NCI-H69 (cell line): ENCODE data around the gene PPIH.
"Not testable (repeated sequence)": the region's sequence is repeated elsewhere in the genome, so short reads cannot be mapped to it uniquely, and the experiment has no call there.

Source experiments
- DNase-seq: peaks from one replicate; lab custom pipeline; 2025; lab: John Stamatoyannopoulos, UW

The PPIH gene

DNA sequence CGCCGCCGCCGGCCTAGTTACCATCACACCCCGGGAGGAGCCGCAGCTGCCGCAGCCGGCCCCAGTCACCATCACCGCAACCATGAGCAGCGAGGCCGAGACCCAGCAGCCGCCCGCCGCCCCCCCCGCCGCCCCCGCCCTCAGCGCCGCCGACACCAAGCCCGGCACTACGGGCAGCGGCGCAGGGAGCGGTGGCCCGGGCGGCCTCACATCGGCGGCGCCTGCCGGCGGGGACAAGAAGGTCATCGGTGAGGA is 24.2 kb downstream of the PPIH start:
- not testable (repeated sequence) for DNase-seq

DNA sequence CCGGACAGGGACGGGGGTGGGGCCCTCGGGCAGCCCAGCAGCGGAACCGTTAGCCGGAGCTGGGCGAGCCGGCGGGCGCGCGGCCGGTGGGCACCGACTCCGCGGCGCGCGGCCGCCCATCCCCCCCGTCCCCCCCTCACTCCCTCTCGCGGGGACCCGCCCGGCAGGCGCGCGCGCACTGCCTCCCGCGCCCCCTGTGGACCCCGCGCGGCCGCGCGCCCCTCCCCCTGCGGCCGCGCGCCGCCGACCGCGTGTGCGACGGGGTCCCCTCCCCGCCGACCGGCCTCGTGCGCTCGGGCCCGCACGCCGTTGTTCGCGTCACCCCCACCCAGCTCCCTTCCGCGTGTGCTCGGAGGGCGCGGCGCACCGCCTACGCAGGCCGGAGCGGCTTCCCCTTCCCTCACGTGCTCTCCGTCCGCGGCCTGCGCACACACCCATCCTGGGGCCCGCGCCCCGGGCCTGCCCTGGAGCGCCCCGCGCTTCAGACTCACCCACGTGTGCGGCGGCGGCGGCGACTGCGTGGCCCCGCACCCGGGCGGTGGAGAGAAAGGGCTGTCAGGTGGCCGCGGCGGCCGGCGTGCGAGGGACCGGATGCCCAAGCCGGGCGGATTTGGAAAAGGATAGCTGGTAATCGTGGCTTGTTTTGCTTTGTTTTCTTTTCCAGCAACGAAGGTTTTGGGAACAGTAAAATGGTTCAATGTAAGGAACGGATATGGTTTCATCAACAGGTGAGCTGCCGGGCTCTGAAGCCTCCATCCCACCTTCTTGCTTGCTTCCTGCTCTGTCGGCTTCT is 24.7 kb downstream of the PPIH start:
- DNase-seq, result peak; percentile 85

DNA sequence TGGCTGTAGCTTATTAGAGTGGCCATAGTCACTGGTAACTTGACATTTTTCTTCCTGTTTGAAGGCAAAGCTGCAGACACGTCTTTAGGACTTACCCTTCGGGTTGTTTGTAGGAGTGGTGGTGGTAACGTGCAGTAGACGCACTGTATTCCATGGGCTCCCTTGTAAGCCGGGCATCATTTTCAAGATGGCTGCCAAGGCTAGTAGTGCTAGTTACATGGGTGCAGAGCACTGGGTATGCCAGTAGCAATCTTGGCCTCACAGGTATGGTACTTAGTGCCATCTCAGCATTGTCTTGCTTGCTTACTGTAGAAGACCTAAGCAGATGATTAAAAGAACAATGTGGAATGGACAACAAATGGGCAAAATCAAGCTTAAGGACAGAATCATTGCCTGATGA is 25.9 kb downstream of the PPIH start:
- peak; percentile 31 for DNase-seq

DNA sequence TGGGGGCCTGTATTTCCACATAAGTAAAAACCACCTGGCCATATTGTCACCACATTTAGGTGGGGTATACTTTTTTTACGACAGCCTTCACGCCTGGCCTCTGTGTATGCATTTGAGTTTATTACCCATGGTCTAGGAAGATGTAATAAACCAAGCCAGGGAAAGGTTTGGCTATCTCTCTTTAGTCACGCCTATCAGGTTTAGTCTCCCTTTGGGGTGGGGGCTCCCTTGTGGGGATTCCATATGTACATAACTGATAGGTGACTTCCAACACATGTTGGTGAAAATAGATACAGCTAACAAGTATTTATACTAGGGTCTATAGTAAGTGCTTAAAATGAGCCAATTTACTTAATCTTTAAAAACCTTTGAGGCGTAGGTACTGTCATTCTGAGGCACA is 28.2 kb downstream of the PPIH start:
- DNase-seq, result no peak

DNA sequence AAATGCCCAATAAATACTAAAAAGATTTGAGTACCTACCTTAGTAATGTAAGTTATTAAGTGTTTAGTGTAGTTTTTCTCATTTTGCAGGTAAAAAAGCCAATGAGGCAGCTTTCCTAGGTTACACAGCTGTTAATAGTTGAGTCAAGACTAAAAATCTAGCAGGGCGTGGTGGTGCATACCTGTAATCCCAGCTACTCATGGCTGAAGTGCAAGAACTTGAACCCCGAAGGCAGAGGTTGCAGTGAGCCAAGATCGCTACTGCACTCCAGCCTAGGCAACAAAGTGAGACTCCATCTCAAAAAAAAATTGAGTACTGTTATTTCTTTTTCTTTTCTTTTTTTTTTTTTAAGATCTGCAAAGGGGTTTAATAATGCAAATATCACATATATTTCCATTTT is 31.7 kb downstream of the PPIH start:
- DNase-seq, result no peak

DNA sequence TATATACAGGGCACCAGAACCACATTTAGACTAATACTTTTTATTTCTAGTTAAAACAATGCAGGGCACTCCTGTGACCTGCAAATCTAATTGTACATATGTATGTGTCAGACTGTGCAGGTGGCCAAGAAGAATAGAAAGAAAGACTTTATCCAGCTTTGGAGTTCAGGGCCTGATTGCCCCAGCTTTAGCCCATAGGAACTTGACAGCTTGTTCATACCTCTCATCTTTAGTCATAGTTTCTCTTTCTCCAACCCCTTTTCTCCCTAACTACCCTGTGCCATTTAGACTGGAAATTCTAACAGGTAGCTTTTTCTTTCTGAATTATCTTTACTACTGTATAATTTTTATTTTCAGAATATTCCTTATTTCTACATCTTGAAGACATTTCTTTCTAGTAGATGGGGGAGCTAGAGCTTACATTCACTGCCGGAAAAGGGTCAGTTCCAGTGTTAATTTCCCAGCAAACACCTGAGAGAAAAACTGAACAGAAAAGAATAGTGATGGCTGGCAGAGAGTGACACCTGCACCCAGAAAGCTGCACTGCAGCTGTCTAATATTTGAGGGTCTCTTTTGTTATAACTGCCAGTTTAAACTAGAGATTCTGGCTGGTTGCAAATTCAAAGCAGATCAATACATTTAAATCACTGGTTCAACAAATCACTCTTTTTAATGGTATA is 32.4 kb downstream of the PPIH start:
- DNase-seq, result no peak

DNA sequence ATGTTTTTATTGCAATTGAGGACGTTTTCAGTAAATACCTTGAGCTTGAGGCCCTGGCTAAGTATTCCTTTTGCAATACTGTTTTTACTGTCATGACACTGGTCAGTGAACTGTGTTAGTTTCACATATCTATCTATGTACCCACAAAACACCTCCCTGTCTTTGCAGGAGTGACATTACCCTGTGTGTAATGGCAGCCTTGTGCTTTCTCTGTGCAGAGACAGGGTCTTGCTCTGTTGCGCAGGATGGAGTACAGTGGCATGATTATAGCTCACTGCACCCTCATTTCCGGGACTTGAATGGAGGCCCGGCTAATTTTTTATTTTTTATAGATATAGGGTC is 32.9 kb downstream of the PPIH start:
- DNase-seq, result no peak

DNA sequence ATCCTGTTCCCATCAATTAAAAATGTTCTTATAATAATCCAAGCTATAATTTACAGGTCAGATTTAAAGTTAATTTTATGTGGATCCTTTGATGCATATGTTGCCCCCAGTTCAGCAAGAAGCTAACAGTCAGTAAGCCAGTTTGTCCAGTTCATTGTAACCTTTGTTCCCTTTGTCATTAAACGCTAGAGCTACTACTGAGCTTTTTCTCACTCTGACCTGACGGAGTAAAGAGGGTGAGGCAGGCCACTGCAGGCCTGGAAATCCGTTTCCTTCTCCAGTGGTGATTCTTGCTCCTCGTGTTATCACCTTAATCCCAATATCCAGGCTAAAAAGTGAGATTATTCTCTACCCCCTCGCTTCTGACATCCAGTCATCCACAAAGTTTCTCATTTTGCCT is 34.2 kb downstream of the PPIH start:
- DNase-seq, result no peak

DNA sequence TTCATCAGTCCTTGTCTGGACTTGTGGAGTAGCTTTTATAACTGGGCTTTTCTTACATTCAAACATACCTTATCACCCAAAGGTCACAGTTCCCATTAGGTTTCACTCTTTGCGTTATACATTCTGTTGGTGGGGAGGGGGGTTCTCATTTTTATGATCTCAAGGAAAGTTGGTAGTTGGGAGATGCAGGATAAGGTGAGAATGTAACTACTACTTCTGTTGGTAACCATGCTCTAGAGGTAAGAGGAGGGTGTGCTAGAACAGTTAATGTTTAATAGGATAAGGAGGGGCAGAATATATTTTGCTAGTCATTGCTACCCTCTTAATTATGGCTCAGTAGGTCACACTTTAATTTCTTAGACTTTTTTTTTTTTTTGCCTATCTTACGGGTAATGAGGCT is 34.7 kb downstream of the PPIH start:
- DNase-seq, result no peak

DNA sequence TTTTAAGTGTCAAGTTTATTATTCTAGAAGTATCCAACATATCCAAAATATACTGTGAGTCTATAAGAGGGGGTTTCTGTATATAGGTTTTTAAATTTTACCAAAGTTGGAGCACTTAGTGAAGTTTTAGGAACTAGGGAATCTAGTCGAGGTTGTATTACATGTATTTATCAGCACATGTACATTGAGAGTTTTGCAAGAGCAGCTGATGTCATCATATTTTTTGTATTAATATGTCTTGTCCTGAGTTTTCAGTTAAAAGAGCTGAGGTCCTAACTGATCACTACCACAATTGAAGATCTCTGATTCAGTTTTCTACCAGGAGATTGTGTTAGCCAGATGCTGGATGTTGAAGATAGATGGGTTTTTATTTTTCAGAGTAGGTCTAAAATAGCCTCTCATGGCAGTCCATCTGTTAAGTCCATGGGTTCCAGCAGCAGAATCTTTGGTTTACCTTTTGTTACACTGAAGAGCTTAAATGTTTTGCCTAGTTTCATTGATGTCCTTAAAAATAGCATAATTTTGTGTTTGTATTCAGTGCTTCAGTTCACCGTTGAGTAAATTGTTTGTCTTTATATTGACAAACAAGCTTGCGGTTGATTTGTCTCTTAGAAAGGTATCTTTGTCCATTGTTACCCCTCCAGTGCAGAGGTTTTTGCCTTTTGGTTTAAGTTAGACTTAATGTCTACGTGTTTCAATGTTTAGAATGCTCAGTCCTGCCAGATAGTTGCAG is 40.0 kb downstream of the PPIH start:
- DNase-seq, result no peak

DNA sequence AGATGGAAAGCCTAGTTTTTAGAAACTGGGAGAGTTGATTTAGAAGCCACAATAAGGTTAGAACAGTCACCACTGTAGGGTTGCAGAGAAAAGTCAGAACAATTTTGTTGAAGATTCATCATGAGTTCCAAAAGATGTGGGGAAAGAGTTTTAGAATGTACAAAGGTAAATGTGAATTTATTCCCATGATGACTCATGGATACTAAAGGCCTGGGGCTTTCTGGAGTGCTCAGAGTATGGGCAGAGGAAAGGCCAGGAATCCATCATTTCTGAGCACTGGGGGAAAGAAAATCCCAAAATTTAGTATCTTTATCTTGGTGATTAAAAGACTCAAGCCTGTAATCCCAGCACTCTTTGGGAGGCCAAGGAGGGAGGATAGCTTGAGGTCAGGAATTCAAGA is 41.8 kb downstream of the PPIH start:
- DNase-seq, result no peak

DNA sequence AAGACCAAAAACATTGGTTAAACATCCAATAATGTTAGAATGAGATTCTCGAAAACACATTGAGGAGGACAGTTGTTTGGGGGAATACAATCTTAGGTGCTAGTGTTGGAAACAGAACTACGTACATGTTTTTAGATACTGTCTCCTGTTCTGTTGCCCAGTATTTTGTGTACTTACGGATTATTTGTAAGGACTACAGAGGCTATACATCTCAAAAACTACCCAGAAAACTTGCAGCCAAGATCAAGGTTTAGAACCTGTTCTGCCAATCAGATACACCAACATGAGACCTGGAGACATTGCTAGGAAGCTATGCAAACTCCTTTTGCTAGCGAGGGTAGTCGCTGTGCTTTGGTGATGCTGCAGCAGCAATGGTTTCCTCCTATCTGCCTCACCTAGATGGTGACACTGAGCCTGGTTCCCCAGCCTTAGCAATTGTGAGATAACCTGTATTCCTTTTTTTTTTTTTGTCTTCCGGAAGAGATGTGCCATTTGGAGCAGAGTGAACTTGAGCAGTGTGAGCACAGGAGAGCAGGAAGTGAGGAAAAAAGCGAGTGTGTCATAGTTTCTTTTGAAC is 45.8 kb downstream of the PPIH start:
- no peak for DNase-seq

DNA sequence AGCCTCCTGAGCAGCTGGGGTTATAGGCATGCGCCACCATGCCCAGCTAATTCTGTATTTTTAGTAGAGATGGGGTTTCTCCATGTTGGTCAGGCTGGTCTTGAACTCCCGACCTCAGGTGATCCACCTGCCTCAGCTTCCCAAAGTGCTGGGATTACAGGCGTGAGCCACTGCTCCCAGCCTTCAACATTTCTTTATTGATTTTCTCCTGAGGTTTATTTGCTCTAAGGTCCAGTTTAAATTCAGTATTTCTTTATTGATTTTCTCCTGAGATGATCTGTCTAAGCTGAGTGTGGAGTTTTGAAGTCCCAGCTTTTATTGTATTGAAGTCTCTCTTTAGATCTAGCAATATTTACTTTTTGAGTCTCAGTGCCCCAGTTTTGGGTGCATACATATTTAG is 54.6 kb downstream of the PPIH start:
- DNase-seq, result not testable (repeated sequence)

DNA sequence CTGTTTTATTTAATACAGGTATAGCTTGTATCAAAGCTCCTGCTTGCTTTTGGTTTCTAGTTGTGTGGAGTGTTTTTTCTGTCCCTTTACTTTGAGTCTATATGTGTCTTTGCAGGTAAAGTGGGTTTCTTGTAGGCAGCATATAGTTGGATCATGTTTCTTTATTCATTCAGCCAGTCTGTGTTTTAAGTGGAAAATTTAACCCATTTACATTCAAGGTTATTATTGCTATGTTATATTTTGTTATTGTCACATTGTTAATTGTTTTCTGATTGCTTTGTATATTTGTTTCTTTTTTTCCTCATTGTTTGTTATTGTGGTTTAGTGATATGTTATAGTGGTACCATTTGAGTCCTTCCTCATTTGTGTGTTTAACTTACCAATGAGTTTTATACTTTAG is 55.1 kb downstream of the PPIH start:
- no peak for DNase-seq

DNA sequence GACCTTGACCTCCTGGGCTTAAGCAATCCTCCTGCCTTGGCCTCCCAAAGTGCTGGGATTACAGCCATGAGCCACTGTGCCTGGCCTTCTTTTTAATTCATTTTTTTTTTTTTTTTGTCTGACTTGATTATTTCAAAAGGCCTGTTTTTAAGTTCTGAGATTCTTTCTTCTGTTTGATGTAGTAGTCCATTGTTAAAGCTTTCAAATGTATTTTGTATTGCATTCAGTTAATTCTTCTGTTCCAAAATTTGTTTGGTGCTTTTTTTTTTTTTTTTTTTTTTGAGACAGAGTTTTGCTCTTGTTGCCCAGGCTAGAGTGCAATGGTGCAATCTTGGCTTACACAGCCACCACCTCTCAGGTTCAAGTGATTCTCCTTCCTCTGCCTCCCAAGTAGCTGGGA is 56.2 kb downstream of the PPIH start:
- DNase-seq, result not testable (repeated sequence)

DNA sequence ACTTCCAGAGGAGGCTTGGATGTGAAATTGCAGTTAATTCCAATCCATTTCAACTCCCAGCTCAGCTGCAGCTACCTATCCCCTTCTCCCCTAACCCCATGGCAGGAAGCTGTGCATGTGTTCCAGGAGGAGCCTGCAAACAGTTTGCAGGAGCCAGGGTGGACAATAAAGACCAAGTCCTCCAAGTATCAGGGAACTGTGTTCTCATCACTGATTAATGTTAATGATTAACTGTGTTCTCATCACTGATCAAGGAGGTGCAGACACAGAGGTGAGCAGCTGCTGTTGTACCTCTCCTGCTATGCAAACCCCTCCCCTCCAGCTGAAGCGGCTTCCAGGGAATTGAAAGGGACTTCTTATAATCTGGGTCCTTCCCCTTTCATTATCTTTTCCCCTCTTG is 62.6 kb downstream of the PPIH start:
- DNase-seq, result no peak

DNA sequence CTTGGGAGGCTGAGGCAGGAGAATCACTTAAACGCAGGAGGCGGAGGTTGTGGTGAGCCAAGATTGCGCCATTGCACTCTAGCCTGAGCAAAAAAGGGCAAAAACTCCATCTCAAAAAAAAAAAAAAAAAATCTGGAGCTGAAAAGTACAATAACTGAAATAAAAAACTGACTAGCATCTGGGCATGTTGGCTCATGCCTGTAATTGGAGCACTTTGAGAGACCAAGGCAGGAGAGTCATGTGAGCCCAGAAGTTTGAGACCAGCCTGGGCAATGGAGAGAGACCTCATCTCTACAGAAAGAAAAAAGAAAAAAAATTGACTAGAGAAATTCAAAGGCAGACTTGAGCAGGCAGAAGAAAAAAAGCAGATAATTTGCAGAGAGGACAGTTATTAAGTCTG is 63.7 kb downstream of the PPIH start:
- no peak for DNase-seq

DNA sequence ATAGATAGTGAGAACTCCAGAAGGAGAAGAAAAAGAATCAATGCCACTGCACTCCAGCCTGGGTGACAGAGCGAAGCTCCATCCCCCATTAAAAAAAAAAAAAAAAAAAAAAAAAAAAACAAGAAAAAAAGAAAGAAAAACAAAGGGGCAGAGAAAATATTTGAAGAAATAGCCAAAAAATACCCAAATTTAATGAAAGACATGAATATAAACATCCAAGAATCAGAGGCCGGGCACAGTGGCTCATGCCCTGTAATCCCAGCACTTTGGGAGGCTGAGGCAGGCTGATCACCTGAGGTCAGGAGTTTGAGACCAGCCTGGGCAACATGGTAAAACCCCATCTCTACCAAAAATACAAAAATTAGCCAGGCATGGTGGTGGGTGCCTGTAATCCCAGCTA is 64.2 kb downstream of the PPIH start:
- not testable (repeated sequence) for DNase-seq

DNA sequence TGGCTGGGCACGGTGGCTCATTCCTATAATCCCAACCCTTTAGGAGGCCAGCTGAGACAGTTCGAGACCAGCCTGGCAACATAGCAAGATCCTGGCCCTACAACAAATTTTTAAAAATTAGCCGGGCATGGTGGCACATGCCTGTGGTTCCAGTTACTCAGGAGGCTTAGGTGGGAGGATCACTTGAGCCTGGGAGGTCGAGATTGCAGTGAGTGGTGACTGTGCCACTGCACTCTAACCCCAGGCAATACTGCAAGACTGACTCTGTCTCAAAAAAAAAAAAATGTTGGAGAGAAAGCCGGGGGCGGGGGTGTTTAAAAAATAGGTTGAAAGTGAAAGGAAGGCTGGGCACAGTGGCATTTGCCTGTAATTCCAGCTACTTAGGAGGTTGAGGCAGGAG is 65.3 kb downstream of the PPIH start:
- DNase-seq, result no peak

DNA sequence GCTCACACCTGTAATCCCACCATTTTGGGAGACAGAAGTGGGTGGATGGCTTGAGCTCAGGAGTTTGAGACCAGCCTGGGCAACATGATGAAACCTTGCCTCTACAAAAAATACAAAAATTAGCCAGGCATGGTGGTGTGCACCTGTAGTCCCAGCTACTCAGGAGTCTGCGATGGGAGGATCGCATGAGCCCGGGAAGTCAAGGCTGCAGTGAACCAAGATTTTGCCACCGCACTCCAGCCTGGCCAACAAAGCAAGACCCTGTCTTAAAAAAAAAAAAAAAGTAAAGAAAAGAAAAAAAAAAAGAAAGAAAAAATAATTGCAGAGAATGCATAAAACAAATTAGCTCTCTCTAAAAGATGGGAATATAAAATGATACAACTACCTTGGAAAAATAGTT is 67.6 kb downstream of the PPIH start:
- not testable (repeated sequence) for DNase-seq
